ENCODE measurements around the gene COL20A1.

COL20A1 gene

GRCh38 chr20:63380346-63380870, 87.4 kb downstream of the COL20A1 start:
- no peak for DNase-seq

DNA sequence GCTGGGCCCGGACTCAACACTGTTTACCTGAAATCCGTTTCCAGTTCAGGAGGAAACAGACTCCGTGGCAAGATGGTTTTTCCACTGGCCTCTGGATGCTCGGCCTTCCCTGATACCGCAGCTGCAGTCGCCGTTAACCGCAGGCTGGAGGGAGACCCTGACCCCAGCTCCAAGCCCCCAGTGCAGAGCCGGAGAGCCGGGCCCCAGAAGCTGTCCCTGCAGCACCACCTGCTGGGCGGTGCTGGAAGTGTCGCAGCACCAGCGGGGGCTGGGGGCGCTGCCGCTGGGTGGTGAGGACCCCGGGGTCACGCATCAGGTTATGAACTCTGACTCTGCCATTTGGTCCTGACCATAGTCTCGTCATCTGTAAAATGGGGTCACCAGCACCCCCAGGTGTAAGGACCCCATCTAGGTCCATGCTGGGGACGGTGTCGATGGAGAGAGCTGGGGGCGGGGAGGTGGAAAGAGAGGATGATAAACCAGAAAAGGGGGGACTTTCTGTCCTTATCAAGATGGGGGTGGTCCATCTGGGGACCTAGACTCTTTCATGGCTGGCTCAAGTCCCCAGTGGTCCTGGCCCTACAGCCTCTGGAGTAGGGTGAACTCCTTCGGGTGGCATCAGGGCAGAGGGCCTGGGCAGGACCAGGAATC, 88.9 kb downstream of the COL20A1 start:
- no peak for DNase-seq

- DNase-seq: no peak
Measured at GRCh38 chr20:63382551-63383300, 89.7 kb downstream of the COL20A1 start.

- no peak for DNase-seq
Measured at GRCh38 chr20:63383556-63383955, 90.6 kb downstream of the COL20A1 start.

DNA sequence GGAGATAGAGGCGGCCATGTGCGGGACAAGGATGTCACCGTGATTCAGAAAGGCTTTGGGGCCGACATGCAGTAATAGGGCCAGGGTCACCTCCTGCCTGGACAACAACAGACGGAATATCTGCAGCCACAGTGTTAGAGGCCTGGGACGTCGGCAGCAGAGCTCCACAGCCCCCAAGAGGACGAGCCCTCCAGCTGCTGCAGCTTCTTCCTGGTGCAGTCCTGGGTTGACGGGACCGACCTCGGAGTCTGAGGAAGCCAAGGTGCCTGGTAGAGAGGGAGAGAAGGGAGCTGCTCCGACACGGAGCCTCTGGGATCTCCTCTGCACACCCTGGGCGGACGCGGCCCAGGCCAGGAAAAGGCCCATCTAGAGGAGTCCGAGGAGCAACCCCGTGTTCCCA, 91.3 kb downstream of the COL20A1 start:
- DNase-seq: no peak
